Measurements from ENCODE around the gene NCK2. TPM values are rescaled to one million over a fixed set of nuclear protein-coding genes. Genes with fewer than 3 reads are reported as not detected.
A peak's percentile ranks its signal among the peaks of the same experiment; 100 is the strongest.

Gene NCK2
- total RNA-seq, 1 experiment from 2014 or later = 75.4 TPM

DNA sequence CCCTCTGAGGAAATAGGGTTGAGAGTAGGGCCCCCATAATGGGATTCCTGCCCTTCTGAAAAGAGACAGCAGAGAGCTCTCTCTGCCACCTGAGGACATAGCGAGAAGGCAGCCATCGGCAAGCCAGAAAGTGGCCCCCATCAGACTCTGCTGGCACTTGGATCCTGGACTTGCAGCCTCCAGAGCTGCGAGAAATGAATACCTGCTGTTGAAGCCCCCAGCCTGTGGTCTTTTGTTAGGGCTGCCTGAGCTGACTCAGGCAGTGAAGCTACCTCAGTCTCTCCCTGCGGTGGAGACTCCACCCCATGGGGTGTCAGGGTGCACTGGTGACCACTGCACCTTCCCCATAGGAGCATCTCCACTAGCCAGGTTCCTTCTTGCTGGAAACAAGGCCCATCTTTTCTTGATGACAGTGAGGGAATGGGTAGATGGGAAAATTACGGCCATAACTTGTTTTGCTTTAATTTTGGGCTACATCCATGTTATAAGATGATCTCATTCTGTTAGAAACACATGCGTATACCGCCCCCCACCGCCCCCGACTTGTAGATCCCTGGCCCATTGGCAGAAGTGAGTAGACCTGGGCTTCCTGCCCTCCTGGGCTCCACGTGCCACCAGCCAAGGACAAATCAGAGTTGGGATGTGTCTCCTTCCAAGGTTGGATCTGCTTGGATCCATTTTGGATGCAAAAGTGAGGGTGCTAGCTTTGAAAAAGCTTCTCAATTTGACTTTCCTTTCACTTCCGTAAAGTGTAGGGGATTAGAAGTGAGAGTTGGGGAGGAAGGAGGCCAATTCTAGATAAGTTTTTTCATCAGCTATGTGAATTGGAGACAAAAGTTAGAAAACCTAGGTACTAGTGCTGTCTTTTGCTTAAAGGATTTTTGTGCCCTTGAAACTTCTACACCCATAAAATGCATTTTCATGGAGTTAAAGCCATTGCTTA is 42.9 kb downstream of the NCK2 start (continued):
- TF ChIP-seq, protein P1, sequence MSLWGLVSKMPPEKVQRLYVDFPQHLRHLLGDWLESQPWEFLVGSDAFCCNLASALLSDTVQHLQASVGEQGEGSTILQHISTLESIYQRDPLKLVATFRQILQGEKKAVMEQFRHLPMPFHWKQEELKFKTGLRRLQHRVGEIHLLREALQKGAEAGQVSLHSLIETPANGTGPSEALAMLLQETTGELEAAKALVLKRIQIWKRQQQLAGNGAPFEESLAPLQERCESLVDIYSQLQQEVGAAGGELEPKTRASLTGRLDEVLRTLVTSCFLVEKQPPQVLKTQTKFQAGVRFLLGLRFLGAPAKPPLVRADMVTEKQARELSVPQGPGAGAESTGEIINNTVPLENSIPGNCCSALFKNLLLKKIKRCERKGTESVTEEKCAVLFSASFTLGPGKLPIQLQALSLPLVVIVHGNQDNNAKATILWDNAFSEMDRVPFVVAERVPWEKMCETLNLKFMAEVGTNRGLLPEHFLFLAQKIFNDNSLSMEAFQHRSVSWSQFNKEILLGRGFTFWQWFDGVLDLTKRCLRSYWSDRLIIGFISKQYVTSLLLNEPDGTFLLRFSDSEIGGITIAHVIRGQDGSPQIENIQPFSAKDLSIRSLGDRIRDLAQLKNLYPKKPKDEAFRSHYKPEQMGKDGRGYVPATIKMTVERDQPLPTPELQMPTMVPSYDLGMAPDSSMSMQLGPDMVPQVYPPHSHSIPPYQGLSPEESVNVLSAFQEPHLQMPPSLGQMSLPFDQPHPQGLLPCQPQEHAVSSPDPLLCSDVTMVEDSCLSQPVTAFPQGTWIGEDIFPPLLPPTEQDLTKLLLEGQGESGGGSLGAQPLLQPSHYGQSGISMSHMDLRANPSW (CRISPR knock-in tag; conservative IDR thresholded peaks at IDR 0.05; ENCODE audit: low read depth) = no peak
- TF ChIP-seq, protein P2, sequence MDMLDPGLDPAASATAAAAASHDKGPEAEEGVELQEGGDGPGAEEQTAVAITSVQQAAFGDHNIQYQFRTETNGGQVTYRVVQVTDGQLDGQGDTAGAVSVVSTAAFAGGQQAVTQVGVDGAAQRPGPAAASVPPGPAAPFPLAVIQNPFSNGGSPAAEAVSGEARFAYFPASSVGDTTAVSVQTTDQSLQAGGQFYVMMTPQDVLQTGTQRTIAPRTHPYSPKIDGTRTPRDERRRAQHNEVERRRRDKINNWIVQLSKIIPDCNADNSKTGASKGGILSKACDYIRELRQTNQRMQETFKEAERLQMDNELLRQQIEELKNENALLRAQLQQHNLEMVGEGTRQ (CRISPR knock-in tag; IDR thresholded peaks at IDR 0.05) = no peak
- TF ChIP-seq ZNF219 (CRISPR knock-in tag; IDR thresholded peaks at IDR 0.05; ENCODE audit: borderline replicate concordance) = no peak
- TF ChIP-seq HMGA2 (CRISPR knock-in tag; IDR thresholded peaks at IDR 0.05) = no peak
- TF ChIP-seq, protein P3, sequence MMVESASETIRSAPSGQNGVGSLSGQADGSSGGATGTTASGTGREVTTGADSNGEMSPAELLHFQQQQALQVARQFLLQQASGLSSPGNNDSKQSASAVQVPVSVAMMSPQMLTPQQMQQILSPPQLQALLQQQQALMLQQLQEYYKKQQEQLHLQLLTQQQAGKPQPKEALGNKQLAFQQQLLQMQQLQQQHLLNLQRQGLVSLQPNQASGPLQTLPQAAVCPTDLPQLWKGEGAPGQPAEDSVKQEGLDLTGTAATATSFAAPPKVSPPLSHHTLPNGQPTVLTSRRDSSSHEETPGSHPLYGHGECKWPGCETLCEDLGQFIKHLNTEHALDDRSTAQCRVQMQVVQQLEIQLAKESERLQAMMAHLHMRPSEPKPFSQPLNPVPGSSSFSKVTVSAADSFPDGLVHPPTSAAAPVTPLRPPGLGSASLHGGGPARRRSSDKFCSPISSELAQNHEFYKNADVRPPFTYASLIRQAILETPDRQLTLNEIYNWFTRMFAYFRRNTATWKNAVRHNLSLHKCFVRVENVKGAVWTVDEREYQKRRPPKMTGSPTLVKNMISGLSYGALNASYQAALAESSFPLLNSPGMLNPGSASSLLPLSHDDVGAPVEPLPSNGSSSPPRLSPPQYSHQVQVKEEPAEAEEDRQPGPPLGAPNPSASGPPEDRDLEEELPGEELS (CRISPR knock-in tag; IDR thresholded peaks at IDR 0.05) = no peak

DNA sequence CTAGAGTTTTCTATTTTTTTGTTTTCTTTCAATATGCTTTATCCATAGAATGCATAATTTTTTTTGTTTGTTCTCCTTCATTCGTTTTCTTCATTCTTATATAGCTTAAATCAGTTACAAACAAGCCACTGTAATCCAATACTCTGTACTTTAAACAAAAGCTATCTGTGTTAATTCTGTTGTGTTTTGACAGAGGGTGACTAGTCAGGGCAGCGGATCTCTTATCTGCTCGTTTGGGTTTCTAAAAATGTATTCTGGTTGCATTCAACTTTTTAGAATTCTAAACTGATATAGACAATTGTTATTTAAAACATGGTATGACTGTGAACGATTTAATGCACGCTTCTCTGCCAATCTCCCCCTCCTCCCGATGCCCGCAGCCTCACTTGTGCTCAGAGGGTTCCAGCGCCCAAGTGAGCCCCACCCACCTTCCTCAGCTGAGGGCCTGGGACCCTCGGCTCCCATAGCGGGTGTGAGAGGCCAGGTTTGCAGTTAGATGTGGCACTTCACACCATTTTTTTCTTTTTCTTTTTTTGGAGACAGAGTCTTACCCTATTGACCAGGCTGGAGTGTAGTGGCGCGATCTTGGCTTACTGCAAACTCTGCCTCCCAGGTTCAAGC is 44.1 kb downstream of the NCK2 start:
- Mint-ChIP-seq H3K4me3 (no peak overlapping the region), H3K36me3 (no peaks in the 10 kb centered on the region), H3K9me3 (peaks cover 5% of the 10 kb centered on the region; the same call in 1 of the 2 replicates), H3K4me1 (peaks cover 76% of the 10 kb centered on the region), H3K27ac (0 out of 2 replicates have a peak overlapping the region, but pooled peaks have one; percentile 36), H3K27me3 (ENCODE audit: low read depth) (no peaks in the 10 kb centered on the region)
- ChIA-PET POLR2A (no interaction called here), CTCF (no interaction called here)
- TF ChIP-seq FOXK1 (CRISPR knock-in tag; IDR thresholded peaks at IDR 0.05) = no peak
- no peak for TF ChIP-seq IRF2 (CRISPR knock-in tag; IDR thresholded peaks at IDR 0.05; ENCODE audit: borderline replicate concordance, low read depth)
- DNase-seq (ENCODE audit: low spot score) (no peak), ATAC-seq (no peak)

DNA sequence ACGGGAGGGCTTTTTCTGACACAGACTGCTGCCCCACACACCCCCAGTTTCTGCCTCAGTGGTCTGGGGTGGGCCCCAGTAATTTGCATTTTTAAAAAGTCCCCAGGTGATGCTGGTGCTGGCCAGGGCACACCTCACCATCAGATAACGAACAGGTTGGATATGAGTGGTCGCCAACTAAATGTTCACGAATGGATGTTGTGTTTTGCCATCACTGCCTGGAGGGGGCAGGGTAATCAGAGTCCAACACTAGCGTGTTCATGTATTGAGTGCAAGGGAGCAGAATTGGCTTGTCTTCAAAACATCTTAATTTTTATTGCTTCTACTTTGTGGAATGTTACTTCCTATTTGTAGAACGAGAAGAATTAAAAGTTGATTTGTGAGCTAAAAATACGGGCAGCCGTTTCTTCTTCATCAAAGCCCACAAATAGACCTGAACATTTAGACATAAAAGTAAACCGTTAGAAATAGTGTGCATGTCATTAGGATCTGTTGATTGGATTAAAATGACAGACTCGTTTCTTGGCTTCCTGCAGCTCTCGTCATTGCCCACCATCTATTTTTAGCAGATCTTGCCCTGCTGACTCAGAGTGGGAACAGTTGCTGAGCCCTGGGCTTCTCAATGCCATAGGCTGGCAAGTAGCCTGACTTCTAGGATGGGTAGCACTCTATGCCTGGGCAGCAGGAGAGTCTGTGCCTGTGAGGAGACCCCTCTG is 45.2 kb downstream of the NCK2 start:
- ChIA-PET POLR2A (no interaction called here), CTCF (no interaction called here)
- Mint-ChIP-seq H3K36me3 (no peaks in the 10 kb centered on the region), H3K4me3 (no peak overlapping the region), H3K27me3 (ENCODE audit: low read depth) (no peaks in the 10 kb centered on the region), H3K27ac (no peak overlapping the region), H3K4me1 (peaks cover 71% of the 10 kb centered on the region), H3K9me3 (peaks cover 5% of the 10 kb centered on the region; the same call in 1 of the 2 replicates)
- DNase-seq (ENCODE audit: low spot score) (no peak), ATAC-seq (no peak)
- no peak for TF ChIP-seq KAT7 (CRISPR knock-in tag; IDR thresholded peaks at IDR 0.05; ENCODE audit: borderline replicate concordance)
- no peak for TF ChIP-seq FOXP1 (CRISPR knock-in tag; IDR thresholded peaks at IDR 0.05; ENCODE audit: borderline replicate concordance)
- TF ChIP-seq OVOL2 (CRISPR knock-in tag; IDR thresholded peaks at IDR 0.05; ENCODE audit: borderline replicate concordance) = no peak
- TF ChIP-seq PRRX2 (CRISPR knock-in tag; IDR thresholded peaks at IDR 0.05) = no peak
- TF ChIP-seq CREM (CRISPR knock-in tag; IDR thresholded peaks at IDR 0.05) = no peak
- TF ChIP-seq, protein P4, sequence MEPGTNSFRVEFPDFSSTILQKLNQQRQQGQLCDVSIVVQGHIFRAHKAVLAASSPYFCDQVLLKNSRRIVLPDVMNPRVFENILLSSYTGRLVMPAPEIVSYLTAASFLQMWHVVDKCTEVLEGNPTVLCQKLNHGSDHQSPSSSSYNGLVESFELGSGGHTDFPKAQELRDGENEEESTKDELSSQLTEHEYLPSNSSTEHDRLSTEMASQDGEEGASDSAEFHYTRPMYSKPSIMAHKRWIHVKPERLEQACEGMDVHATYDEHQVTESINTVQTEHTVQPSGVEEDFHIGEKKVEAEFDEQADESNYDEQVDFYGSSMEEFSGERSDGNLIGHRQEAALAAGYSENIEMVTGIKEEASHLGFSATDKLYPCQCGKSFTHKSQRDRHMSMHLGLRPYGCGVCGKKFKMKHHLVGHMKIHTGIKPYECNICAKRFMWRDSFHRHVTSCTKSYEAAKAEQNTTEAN (CRISPR knock-in tag; IDR thresholded peaks at IDR 0.05) = no peak
- no peak for TF ChIP-seq MXD4 (CRISPR knock-in tag; IDR thresholded peaks at IDR 0.05; ENCODE audit: borderline replicate concordance)
- TF ChIP-seq ETV6 (CRISPR knock-in tag; IDR thresholded peaks at IDR 0.05) = no peak
- TF ChIP-seq ZNF263 (CRISPR knock-in tag; IDR thresholded peaks at IDR 0.05; ENCODE audit: low read depth) = no peak
- no peak for TF ChIP-seq GTF2I (CRISPR knock-in tag; conservative IDR thresholded peaks at IDR 0.05)
- TF ChIP-seq, protein P5, sequence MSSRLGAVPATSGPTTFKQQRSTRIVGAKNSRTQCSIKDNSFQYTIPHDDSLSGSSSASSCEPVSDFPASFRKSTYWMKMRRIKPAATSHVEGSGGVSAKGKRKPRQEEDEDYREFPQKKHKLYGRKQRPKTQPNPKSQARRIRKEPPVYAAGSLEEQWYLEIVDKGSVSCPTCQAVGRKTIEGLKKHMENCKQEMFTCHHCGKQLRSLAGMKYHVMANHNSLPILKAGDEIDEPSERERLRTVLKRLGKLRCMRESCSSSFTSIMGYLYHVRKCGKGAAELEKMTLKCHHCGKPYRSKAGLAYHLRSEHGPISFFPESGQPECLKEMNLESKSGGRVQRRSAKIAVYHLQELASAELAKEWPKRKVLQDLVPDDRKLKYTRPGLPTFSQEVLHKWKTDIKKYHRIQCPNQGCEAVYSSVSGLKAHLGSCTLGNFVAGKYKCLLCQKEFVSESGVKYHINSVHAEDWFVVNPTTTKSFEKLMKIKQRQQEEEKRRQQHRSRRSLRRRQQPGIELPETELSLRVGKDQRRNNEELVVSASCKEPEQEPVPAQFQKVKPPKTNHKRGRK (CRISPR knock-in tag; IDR thresholded peaks at IDR 0.05; ENCODE audit: borderline replicate concordance) = no peak
- TF ChIP-seq, protein P6, sequence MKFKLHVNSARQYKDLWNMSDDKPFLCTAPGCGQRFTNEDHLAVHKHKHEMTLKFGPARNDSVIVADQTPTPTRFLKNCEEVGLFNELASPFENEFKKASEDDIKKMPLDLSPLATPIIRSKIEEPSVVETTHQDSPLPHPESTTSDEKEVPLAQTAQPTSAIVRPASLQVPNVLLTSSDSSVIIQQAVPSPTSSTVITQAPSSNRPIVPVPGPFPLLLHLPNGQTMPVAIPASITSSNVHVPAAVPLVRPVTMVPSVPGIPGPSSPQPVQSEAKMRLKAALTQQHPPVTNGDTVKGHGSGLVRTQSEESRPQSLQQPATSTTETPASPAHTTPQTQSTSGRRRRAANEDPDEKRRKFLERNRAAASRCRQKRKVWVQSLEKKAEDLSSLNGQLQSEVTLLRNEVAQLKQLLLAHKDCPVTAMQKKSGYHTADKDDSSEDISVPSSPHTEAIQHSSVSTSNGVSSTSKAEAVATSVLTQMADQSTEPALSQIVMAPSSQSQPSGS (CRISPR knock-in tag; IDR thresholded peaks at IDR 0.05; ENCODE audit: borderline replicate concordance, low read depth) = no peak
- TF ChIP-seq, protein P7, sequence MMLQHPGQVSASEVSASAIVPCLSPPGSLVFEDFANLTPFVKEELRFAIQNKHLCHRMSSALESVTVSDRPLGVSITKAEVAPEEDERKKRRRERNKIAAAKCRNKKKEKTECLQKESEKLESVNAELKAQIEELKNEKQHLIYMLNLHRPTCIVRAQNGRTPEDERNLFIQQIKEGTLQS (CRISPR knock-in tag; conservative IDR thresholded peaks at IDR 0.05) = no peak

Data from WTC11 (cell line).